Omental fat pad (tissue), 4 donors: ENCODE data around the gene HHAT. TPM values are rescaled to one million over a fixed set of nuclear protein-coding genes. Genes with fewer than 3 reads are reported as not detected.

Source experiments
- ATAC-seq: fragments of 150-250 bp; one replicate; pipeline ENCODE4 v1.9.1; 2016; ENCODE audit warnings: mild to moderate bottlenecking, moderate library complexity; ENCODE audit not compliant: low FRiP score
- DNase-seq: peaks from one replicate; pipeline ENCODE4 v3.0.0-alpha.2; 2019; ENCODE audit warnings: low spot score
- total RNA-seq, 4 donors: library from RNA; depleted of rRNA; stranded (reverse); fragments of >200 nt; gene quantifications; one replicate each; pipeline ENCODE4 v1.1.0, GENCODE V29; 2016
- TF ChIP-seq, protein P1 (sequence below), 3 donors: fragments of 450-650 bp; IDR thresholded peaks; one replicate each; pipeline ENCODE4 v1.5.1; 2016 to 2017; ENCODE audit warnings: antibody characterized with exemption in 3 of 3, mild to moderate bottlenecking in 3 of 3, moderate library complexity in 2 of 3

Gene HHAT
- total RNA-seq, 4 donors from 2014 or later: 3.4 to 7.8 (median 4.6) TPM

DNA sequence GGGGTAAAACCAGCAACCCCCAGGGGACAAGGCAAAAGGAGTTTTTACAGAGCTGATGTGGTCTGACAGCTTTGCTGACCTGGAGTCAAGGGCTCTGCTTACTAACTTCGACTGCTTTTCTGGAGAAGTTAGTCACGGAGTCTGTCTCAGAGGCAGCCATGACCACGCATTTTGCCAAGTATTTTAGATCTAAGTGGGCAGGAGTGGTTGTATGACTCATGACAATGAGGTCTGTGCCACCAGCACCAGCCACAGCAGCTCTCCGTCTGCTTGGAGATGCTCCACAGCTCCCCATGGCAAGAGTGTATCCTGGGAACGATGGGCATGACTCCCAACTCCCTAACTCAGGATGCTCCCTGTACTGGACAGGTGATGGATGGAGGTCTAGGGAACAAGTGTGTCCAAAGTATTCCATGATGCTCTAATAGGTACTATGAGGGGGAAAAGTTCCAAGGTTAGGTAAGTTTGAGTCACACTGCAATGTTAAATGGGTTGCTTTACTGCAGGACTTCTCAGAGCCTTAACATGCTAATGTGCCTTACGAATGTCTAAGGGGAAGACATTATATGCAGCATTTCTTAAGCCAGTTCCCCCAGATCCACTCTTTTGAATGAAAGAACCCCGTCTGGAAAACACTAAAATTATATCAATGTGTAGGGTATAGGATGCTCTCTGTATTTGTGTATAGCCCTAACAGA lies 359.0 kb downstream of the HHAT start:
- TF ChIP-seq, protein P1, sequence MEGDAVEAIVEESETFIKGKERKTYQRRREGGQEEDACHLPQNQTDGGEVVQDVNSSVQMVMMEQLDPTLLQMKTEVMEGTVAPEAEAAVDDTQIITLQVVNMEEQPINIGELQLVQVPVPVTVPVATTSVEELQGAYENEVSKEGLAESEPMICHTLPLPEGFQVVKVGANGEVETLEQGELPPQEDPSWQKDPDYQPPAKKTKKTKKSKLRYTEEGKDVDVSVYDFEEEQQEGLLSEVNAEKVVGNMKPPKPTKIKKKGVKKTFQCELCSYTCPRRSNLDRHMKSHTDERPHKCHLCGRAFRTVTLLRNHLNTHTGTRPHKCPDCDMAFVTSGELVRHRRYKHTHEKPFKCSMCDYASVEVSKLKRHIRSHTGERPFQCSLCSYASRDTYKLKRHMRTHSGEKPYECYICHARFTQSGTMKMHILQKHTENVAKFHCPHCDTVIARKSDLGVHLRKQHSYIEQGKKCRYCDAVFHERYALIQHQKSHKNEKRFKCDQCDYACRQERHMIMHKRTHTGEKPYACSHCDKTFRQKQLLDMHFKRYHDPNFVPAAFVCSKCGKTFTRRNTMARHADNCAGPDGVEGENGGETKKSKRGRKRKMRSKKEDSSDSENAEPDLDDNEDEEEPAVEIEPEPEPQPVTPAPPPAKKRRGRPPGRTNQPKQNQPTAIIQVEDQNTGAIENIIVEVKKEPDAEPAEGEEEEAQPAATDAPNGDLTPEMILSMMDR (IDR thresholded peaks at IDR 0.05): no peak
- no peak for ATAC-seq
- DNase-seq: no peak

GRCh38 chr1:210688512-210689234 lies 360.0 kb downstream of the HHAT start:
- DNase-seq: no peak
- TF ChIP-seq, protein P1 (IDR thresholded peaks at IDR 0.05): no peak
- peak; percentile 19 for ATAC-seq

DNA sequence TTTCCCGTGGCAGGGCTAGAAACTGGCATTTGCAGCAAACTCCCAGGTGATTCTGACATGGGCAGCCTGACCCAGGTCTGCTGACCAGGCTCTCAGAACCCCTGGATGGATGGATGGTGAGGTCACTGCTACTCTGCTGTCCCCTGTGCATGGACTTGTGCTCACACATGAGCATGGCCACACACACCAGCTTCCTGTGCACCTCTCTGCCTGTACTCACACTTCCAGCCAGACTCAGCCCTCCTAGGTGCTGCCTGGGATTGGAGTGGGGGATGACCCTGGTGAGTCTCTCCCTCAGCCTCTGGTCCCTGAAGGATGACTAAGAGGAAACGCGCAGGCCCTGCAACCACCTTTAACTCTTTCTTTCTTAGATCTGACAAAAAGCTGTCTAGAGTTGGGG lies 361.1 kb downstream of the HHAT start:
- no peak for ATAC-seq
- DNase-seq: no peak
- TF ChIP-seq, protein P1 (IDR thresholded peaks at IDR 0.05): no peak

DNA sequence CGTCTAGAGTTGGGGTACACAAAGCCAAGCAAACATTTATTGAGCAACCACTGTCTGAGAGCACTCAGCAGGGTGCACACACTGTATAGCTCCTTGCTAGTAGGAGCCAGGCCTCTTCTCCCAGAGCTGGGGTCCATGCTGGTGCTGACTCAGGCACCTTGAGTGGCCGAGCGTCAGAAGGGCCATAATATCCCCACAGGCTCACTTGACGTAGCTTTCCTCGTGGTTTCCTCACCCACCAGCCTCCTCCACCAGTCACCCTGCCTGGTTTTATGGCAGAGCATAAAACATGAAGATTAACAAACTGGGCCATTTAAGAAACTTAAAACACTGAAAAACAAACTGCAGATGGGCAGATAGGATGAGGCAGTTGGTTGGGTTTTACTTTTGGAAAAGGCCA lies 361.5 kb downstream of the HHAT start:
- no peak for ATAC-seq
- TF ChIP-seq, protein P1 (IDR thresholded peaks at IDR 0.05): no peak
- no peak for DNase-seq

DNA sequence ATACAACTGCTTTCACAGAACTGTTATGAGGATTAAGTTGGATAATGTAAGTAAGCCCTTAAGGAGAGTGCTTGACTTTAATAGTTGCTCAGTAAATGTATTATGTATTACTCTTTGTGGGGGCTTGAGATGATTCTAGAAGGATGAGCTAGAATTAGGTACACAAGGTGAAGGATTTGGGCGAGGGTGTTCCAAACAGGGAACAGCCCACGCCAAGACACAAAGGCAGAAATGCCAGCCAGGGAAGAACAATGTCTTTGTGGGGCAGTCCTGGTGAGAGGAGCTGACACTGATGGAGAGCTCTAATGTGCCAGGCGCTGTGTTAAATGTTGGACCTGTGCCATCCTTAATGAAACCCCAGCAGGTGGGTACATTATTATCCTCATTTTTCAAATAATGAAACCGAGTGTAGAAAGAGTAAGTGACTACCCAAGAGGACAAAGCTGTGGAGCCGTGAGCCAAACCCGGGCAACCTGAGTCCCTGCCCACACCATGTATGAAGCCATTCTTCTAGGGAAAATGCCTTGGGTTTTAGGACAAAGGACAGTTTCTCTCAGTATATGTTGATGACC lies 362.4 kb downstream of the HHAT start:
- ATAC-seq (no peak), DNase-seq (no peak)
- TF ChIP-seq, protein P1 (IDR thresholded peaks at IDR 0.05): no peak

DNA sequence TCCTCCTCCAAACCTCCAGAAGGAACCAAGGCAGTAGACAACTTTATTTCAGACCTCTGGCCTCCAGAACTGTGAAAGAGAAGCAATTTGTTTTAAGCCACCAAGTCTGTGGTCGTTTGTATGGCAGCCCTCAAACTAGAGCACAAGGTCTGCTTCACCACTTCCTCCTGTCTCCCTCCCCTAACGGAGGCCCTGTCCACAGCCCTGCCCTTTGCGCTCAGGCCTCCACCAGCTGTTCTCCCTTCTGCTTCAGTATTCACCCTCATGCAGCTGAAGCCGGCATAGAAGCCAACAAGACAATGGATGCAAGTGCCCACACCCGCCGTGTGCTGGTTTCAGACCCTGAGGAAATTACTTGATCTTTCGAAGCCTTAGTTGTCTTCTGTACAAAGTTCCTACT lies 364.1 kb downstream of the HHAT start:
- ATAC-seq (no peak), DNase-seq (no peak)
- TF ChIP-seq, protein P1 (IDR thresholded peaks at IDR 0.05): no peak
